Calu3 (cell line): ENCODE data around the gene ZIC4. TPM values are rescaled to one million over a fixed set of nuclear protein-coding genes. Genes with fewer than 3 reads are reported as not detected.

Source experiments
- BruUV-seq: library from RNA; stranded (reverse); fragments of 400-500 nt; replicated peaks from 2 replicates; lab custom pipeline; 2021; lab: Mats Ljungman, UMichigan
- CTCF ChIA-PET: fragments of 300-600 bp; sonication (Branson Sonifier 250); formaldehyde crosslinking; loops from one replicate; lab custom pipeline; 2022; ENCODE audit warnings: antibody characterized with exemption; lab: Charles Lee
- DNase-seq: peaks from one replicate; pipeline ENCODE4 v3.0.0; 2022
- H3K27ac Mint-ChIP-seq: one replicate; pipeline ENCODE4 v1.8.0; 2022; ENCODE audit warnings: mixed read lengths; ENCODE audit not compliant: unreplicated experiment
- H3K27me3 Mint-ChIP-seq: one replicate; pipeline ENCODE4 v1.8.0; 2022; ENCODE audit warnings: mixed read lengths; ENCODE audit not compliant: unreplicated experiment
- H3K36me3 Mint-ChIP-seq: one replicate; pipeline ENCODE4 v1.8.0; 2022; ENCODE audit warnings: mild to moderate bottlenecking, moderate library complexity, mixed read lengths; ENCODE audit not compliant: insufficient read depth, unreplicated experiment
- H3K4me1 Mint-ChIP-seq: one replicate; pipeline ENCODE4 v1.8.0; 2022; ENCODE audit warnings: mild to moderate bottlenecking, low read depth, mixed read lengths; ENCODE audit not compliant: unreplicated experiment
- H3K4me3 Mint-ChIP-seq: one replicate; pipeline ENCODE4 v1.8.0; 2022; ENCODE audit warnings: mild to moderate bottlenecking, low read depth, moderate library complexity, mixed read lengths; ENCODE audit not compliant: unreplicated experiment
- H3K9me3 Mint-ChIP-seq: one replicate; pipeline ENCODE4 v1.8.0; 2022; ENCODE audit warnings: low read depth, mixed read lengths; ENCODE audit not compliant: unreplicated experiment
- intact Hi-C: fragments of 100-400 bp; cut with micrococcal nuclease; formaldehyde crosslinking; loops from one replicate; pipeline ENCODE4 v1.10.0; 2022; ENCODE audit not compliant: unreplicated experiment
- total RNA-seq: library from RNA; stranded (reverse); gene quantifications from 2 replicates; pipeline ENCODE4 v1.2.3, GENCODE V29; 2022
- TF ChIP-seq, protein P1 (sequence below): fragments of 200-600 bp; IDR thresholded peaks from one replicate; pipeline ENCODE4 v1.8.0; 2022; ENCODE audit warnings: antibody characterized with exemption; ENCODE audit not compliant: unreplicated experiment

ZIC4 gene
- total RNA-seq, 1 experiment from 2014 or later, result not detected

- CTCF ChIA-PET, result no interaction called here
- no TSS peak for BruUV-seq
- Mint-ChIP-seq H3K4me3 (no peak overlapping the region), H3K27ac (no peak overlapping the region), H3K4me1 (no peaks in the 10 kb centered on the region), H3K36me3 (peaks cover 4% of the 10 kb centered on the region), H3K9me3 (peaks cover 12% of the 10 kb centered on the region), H3K27me3 (no peaks in the 10 kb centered on the region)
- DNase-seq, result no peak
- intact Hi-C loops, result no loop called here
- TF ChIP-seq, protein P1, sequence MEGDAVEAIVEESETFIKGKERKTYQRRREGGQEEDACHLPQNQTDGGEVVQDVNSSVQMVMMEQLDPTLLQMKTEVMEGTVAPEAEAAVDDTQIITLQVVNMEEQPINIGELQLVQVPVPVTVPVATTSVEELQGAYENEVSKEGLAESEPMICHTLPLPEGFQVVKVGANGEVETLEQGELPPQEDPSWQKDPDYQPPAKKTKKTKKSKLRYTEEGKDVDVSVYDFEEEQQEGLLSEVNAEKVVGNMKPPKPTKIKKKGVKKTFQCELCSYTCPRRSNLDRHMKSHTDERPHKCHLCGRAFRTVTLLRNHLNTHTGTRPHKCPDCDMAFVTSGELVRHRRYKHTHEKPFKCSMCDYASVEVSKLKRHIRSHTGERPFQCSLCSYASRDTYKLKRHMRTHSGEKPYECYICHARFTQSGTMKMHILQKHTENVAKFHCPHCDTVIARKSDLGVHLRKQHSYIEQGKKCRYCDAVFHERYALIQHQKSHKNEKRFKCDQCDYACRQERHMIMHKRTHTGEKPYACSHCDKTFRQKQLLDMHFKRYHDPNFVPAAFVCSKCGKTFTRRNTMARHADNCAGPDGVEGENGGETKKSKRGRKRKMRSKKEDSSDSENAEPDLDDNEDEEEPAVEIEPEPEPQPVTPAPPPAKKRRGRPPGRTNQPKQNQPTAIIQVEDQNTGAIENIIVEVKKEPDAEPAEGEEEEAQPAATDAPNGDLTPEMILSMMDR, result no peak
These were observed 14.3 kb downstream of the ZIC4 start for GRCh38 chr3:147391781-147392624.

DNA sequence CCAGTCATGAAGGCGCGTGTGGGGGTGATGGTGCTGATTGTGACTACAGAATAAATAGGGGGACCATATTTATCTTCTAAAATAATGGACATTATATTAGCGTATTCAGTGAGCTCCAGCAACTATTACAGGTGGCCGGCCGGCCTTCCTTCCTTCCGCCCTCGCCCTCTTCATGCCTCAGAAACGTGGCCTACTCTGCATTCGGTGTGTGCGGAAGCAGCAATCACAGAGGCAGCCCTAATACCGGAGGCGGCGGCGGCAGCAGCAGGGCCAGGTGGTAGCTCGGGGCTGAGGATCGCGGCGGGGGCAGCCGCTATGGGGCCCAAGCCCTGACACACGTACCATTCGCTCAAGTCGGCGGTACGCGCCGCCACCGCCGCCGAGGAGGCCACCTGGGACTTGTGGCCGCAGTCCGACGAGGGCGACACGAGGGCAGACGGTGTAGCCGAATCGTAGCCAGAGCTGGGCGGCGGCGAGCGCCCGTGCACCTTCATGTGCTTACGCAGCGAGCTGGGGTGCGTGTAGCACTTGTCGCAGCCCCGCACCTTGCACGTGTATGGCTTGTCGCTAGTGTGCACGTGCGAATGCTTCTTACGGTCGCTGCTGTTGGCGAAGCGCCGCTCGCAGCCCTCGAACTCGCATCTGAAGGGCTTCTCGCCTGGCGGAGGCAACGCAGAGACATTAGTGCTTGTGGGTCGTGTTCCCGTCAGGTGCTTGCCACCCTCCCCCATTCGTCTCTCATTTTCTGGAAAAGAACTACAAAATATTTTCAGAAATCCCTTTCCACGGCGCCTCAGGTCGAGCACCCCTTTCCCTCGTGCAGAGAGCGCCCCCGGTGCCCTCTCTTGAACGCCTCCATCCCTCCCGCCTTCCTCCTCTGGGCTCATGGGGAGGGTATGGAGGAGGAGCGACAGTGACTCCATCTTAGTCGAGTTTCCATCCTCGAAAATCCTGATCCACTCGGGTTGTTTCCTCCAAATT, 15.5 kb downstream of the ZIC4 start:
- Mint-ChIP-seq H3K9me3 (peaks cover 12% of the 10 kb centered on the region), H3K27me3 (no peaks in the 10 kb centered on the region), H3K4me3 (no peak overlapping the region), H3K27ac (no peak overlapping the region), H3K36me3 (no peaks in the 10 kb centered on the region), H3K4me1 (no peaks in the 10 kb centered on the region)
- intact Hi-C loops, result no loop called here
- TF ChIP-seq, protein P1, result no peak
- BruUV-seq, result no TSS peak
- CTCF ChIA-PET, result no interaction called here
- no peak for DNase-seq

GRCh38 chr3:147389717-147390116, 16.6 kb downstream of the ZIC4 start:
- Mint-ChIP-seq H3K9me3 (peaks cover 11% of the 10 kb centered on the region), H3K27ac (no peak overlapping the region), H3K36me3 (no peaks in the 10 kb centered on the region), H3K27me3 (no peaks in the 10 kb centered on the region), H3K4me3 (no peak overlapping the region), H3K4me1 (no peaks in the 10 kb centered on the region)
- BruUV-seq, result no TSS peak
- DNase-seq, result no peak
- CTCF ChIA-PET, result no interaction called here
- TF ChIP-seq, protein P1, result no peak
- intact Hi-C loops, result no loop called here

DNA sequence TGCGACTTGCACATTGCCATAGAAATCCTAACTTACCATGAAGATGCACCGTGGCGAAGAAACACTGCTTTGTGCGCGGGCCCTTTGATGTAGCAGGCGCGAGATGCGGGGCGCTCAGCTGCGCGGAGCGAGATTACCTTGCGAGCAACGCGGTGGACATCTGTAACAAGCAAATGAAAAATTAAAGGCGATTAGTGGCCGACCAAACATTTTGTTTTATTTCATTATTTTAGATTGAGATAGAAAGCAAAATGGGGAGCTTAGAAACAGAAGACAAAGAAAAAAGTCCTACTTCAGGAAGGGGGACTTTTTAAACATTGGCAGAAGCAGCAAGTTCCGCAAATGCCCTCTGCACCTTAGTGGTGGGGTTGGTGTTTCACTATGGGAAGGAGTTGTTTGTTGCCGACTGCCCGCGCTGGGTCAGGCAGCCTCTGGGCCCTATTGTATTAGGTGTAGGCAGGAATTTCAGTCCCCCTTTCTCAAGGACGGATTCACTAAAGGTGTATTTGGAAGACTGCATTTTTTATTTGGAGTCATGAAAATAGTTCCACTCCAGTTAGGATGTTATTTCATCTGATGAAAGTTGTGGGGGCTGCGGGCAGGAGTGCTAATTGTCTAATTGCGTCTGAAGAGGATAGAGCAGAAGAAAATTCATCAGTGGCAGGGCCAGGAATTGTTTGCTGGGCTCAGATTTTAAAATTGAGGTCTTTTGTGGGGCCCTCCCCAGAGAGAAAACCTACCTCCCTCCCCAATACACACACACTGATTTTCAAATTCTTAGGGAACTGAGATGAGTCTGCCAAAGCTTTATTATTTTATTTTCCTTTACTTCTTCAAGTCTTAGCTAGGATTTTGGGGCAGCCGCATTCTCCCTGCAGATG, 17.4 kb downstream of the ZIC4 start:
- Mint-ChIP-seq H3K4me3 (no peak overlapping the region), H3K9me3 (peaks cover 9% of the 10 kb centered on the region), H3K27ac (no peak overlapping the region), H3K27me3 (no peaks in the 10 kb centered on the region), H3K4me1 (no peaks in the 10 kb centered on the region), H3K36me3 (no peaks in the 10 kb centered on the region)
- intact Hi-C loops, result no loop called here
- TF ChIP-seq, protein P1, result no peak
- CTCF ChIA-PET, result no interaction called here
- BruUV-seq, result no TSS peak
- DNase-seq, result no peak
